Measurements from ENCODE around the gene IQCK.

- TF ChIP-seq, protein P1, sequence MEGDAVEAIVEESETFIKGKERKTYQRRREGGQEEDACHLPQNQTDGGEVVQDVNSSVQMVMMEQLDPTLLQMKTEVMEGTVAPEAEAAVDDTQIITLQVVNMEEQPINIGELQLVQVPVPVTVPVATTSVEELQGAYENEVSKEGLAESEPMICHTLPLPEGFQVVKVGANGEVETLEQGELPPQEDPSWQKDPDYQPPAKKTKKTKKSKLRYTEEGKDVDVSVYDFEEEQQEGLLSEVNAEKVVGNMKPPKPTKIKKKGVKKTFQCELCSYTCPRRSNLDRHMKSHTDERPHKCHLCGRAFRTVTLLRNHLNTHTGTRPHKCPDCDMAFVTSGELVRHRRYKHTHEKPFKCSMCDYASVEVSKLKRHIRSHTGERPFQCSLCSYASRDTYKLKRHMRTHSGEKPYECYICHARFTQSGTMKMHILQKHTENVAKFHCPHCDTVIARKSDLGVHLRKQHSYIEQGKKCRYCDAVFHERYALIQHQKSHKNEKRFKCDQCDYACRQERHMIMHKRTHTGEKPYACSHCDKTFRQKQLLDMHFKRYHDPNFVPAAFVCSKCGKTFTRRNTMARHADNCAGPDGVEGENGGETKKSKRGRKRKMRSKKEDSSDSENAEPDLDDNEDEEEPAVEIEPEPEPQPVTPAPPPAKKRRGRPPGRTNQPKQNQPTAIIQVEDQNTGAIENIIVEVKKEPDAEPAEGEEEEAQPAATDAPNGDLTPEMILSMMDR (IDR thresholded peaks at IDR 0.05), result no peak
- no peak for TF ChIP-seq POLR2A (IDR thresholded peaks at IDR 0.05)
Measured at GRCh38 chr16:19753815-19754643, 36.0 kb downstream of the IQCK start.

Measured in right lobe of liver (tissue), 4 donors.